CD14-positive monocyte (primary cell): ENCODE data around the gene EMID1. TPM values are rescaled to one million over a fixed set of nuclear protein-coding genes. Genes with fewer than 3 reads are reported as not detected.

Source experiments
- DNase-seq, 3 donors: peaks; one replicate each; pipeline ENCODE4 v3.0.0-alpha.2; 2011 to 2022
- H2AFZ ChIP-seq: 2 replicates; pipeline ENCODE4 v1.6.0; 2012; ENCODE audit warnings: mild to moderate bottlenecking, low read depth, low read length, inconsistent platforms; ENCODE audit not compliant: insufficient read depth, poor library complexity, severe bottlenecking
- H3K27ac ChIP-seq, 2 donors: 1 replicate in 1 of 2; 2 replicates in 1 of 2; pipeline ENCODE4 v1.5.1; 2012 to 2013; ENCODE audit warnings: low read length in 2 of 2, control low read depth in 1 of 2, inconsistent platforms in 1 of 2, low read depth in 1 of 2, mild to moderate bottlenecking in 1 of 2
- H3K27me3 ChIP-seq, 2 donors: one replicate each; pipeline versions ENCODE4 v1.6.0 to v1.6.1; 2011 to 2013; ENCODE audit warnings: low read length in 2 of 2; ENCODE audit not compliant: control insufficient read depth in 2 of 2, insufficient read depth in 2 of 2
- H3K36me3 ChIP-seq, 2 donors: replicated peaks in 1 of 2; 1 replicate in 1 of 2; 2 replicates in 1 of 2; pipeline versions ENCODE4 v1.5.1 to v1.6.1; 2012 to 2013; ENCODE audit warnings: low read length in 2 of 2, control low read depth in 1 of 2, inconsistent platforms in 1 of 2, mild to moderate bottlenecking in 1 of 2; ENCODE audit not compliant: insufficient read depth in 2 of 2, control insufficient read depth in 1 of 2
- H3K4me1 ChIP-seq, 2 donors: 1 replicate in 1 of 2; 2 replicates in 1 of 2; pipeline versions ENCODE4 v1.5.1 to v1.6.1; 2012 to 2013; ENCODE audit warnings: low read length in 2 of 2, control low read depth in 1 of 2, inconsistent platforms in 1 of 2, mild to moderate bottlenecking in 1 of 2, moderate library complexity in 1 of 2; ENCODE audit not compliant: insufficient read depth in 2 of 2, control insufficient read depth in 1 of 2
- H3K4me2 ChIP-seq: replicated peaks from 2 replicates; pipeline ENCODE3; 2012; ENCODE audit warnings: low read length, moderate library complexity, mild to moderate bottlenecking; ENCODE audit not compliant: poor library complexity, severe bottlenecking; ENCODE audit errors: extremely low read depth
- H3K4me3 ChIP-seq, 3 experiments: fragments of 200-600 bp in 1 of 3; sonication (generic) in 1 of 3; replicated peaks in 1 of 3; 1 replicate in 2 of 3; 2 replicates in 1 of 3; pipeline ENCODE4 v1.5.1; 2011 to 2013; ENCODE audit warnings: low read length in 3 of 3, mild to moderate bottlenecking in 3 of 3, control low read depth in 2 of 3, low read depth in 2 of 3, inconsistent platforms in 1 of 3, moderate library complexity in 1 of 3
- H3K79me2 ChIP-seq: 2 replicates; pipeline ENCODE4 v1.6.0; 2012; ENCODE audit warnings: mild to moderate bottlenecking, control low read depth, inconsistent platforms, low read length, moderate library complexity; ENCODE audit not compliant: insufficient read depth
- H3K9ac ChIP-seq: 2 replicates; pipeline ENCODE4 v1.6.0; 2017; ENCODE audit warnings: low read length, mild to moderate bottlenecking; ENCODE audit not compliant: insufficient read depth, poor library complexity, severe bottlenecking
- H3K9me3 ChIP-seq, 2 donors: replicated peaks in 1 of 2; 1 replicate in 1 of 2; 2 replicates in 1 of 2; pipeline versions ENCODE4 v1.5.1 to v1.6.1; 2012 to 2013; ENCODE audit warnings: low read length in 2 of 2, control low read depth in 1 of 2; ENCODE audit not compliant: control insufficient read depth in 1 of 2, insufficient read depth in 1 of 2
- H4K20me1 ChIP-seq: 2 replicates; pipeline ENCODE4 v1.6.0; 2012; ENCODE audit warnings: mild to moderate bottlenecking, low read length, control low read depth, moderate library complexity; ENCODE audit not compliant: insufficient read depth
- H3K27ac Mint-ChIP-seq, 7 donors: one replicate each; pipeline ENCODE4 v1.8.0; 2020; ENCODE audit warnings: mild to moderate bottlenecking in 7 of 7, mixed read lengths in 7 of 7, moderate library complexity in 6 of 7, inconsistent platforms in 2 of 7
- H3K27me3 Mint-ChIP-seq, 3 donors: one replicate each; pipeline ENCODE4 v1.8.0; 2021 to 2022; ENCODE audit warnings: low read depth in 3 of 3, mild to moderate bottlenecking in 3 of 3, mixed read lengths in 3 of 3, moderate library complexity in 3 of 3, inconsistent platforms in 1 of 3
- H3K36me3 Mint-ChIP-seq, 2 donors: one replicate each; pipeline ENCODE4 v1.8.0; 2020; ENCODE audit warnings: mixed read lengths in 2 of 2, inconsistent platforms in 1 of 2, mild to moderate bottlenecking in 1 of 2
- H3K4me1 Mint-ChIP-seq: one replicate; pipeline ENCODE4 v1.8.0; 2020; ENCODE audit warnings: mild to moderate bottlenecking, mixed read lengths
- H3K4me3 Mint-ChIP-seq, 2 donors: one replicate each; pipeline ENCODE4 v1.8.0; 2020; ENCODE audit warnings: mild to moderate bottlenecking in 2 of 2, mixed read lengths in 2 of 2, moderate library complexity in 1 of 2
- H3K9me3 Mint-ChIP-seq, 7 donors: one replicate each; pipeline ENCODE4 v1.8.0; 2020 to 2022; ENCODE audit warnings: mixed read lengths in 7 of 7, mild to moderate bottlenecking in 6 of 7, moderate library complexity in 6 of 7, inconsistent platforms in 2 of 7
- CTCF ChIP-seq: fragments of 200-600 bp; IDR thresholded peaks from one replicate; pipeline ENCODE4 v1.8.0; 2022; ENCODE audit warnings: antibody characterized with exemption, mild to moderate bottlenecking
- WGBS: methylation state at CpG from one replicate; pipeline ENCODE4 v1.1.5; 2013; ENCODE audit warnings: missing lambda C conversion rate; ENCODE audit not compliant: insufficient coverage; 5-methylcytosine and 5-hydroxymethylcytosine counted together
- intact Hi-C, 2 donors: fragments of 100-400 bp; cut with micrococcal nuclease; formaldehyde crosslinking; loops; one replicate each; pipeline versions ENCODE4 v1.15.0 to v1.15.1; 2023
- polyA plus RNA-seq, 3 donors: library from polyadenylated mRNA; depleted of rRNA in 1 of 3; unstranded in 2 of 3; stranded (reverse) in 1 of 3; fragments of 300-500 nt in 2 of 3; fragments of >200 nt in 1 of 3; fragmentation: Illumina TruSeq in 2 of 3; gene quantifications; 1 replicate in 2 of 3; 2 replicates in 1 of 3; pipeline ENCODE4 v1.2.3, GENCODE V29; 2012 to 2021

EMID1 gene
- polyA plus RNA-seq, 3 donors: not detected

- no peak overlapping the region for H3K27ac ChIP-seq
- H2AFZ ChIP-seq: no peak overlapping the region
- peaks cover 2 to 5% of the 10 kb centered on the region in 2 donors for H3K36me3 Mint-ChIP-seq
- no peak for DNase-seq
- H3K4me3 ChIP-seq: no peak overlapping the region
- H3K27me3 Mint-ChIP-seq: peaks cover 0 to 4% (median 4%) of the 10 kb centered on the region in 3 donors
- no peaks in the 10 kb centered on the region for H3K9me3 Mint-ChIP-seq
- H3K36me3 ChIP-seq: peaks cover 0 to 3% of the 10 kb centered on the region in 2 donors
- no peaks in the 10 kb centered on the region for H3K27me3 ChIP-seq
- H3K79me2 ChIP-seq: no peaks in the 10 kb centered on the region
- no peak overlapping the region for H3K4me3 Mint-ChIP-seq
- H3K27ac Mint-ChIP-seq: no peak overlapping the region
- H3K4me1 ChIP-seq: no peaks in the 10 kb centered on the region
- H3K9ac ChIP-seq: no peak overlapping the region
- intact Hi-C loops: no loop called here
- H4K20me1 ChIP-seq: no peaks in the 10 kb centered on the region
- H3K4me2 ChIP-seq: no peak overlapping the region
- no peaks in the 10 kb centered on the region for H3K4me1 Mint-ChIP-seq
- 98% methylated on average over 7 of the region's 11 CpGs for WGBS
- no peaks in the 10 kb centered on the region for H3K9me3 ChIP-seq
- TF ChIP-seq CTCF: no peak
Measured at GRCh38 chr22:29255064-29255621, 49.4 kb downstream of the EMID1 start.

DNA sequence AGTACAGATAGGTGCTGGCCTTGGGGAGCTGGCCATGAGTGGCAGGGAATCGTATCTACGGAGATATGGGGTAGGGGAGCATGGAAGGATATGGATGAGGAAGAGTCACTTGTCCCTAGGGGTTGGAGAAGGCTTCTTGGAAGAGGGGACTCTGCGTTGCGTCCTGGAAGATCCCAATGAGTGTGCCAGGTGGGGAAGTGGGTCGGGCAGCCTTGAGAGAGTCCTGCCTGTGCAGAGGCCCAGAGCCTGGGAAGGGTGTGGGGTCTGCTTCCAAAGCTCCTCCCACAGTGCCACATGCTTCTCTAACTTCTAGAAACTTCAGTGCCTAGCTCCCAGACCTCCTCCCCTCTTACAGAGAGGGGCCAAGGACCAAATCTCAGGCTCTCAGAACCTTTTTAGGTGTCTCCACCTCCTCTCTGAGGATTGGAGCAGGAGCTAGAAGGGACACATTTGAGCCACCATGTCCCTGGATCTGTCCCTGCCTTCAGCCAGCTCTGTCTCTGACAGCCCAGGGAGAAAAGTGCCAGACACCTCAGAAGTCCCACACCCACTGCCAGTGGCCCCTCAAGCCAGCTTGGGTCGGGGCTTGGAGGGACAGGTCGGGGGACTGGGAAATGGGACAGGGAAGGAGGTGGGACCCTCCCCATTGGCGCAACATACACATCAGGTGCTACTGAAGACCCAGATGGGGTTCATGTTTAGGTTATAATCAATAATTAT lies 51.1 kb downstream of the EMID1 start:
- H3K27me3 Mint-ChIP-seq: peaks cover 0 to 2% (median 1%) of the 10 kb centered on the region in 3 donors
- DNase-seq: no peak
- no peaks in the 10 kb centered on the region for H3K27me3 ChIP-seq
- H3K4me1 Mint-ChIP-seq: no peaks in the 10 kb centered on the region
- H4K20me1 ChIP-seq: no peaks in the 10 kb centered on the region
- 100% methylated on average over 2 of the region's 8 CpGs for WGBS
- peaks cover 2 to 13% of the 10 kb centered on the region in 2 donors for H3K36me3 Mint-ChIP-seq
- H3K4me3 Mint-ChIP-seq: no peak overlapping the region
- H3K36me3 ChIP-seq: peaks cover 0 to 3% of the 10 kb centered on the region in 2 donors
- no peak overlapping the region for H2AFZ ChIP-seq
- no peak overlapping the region for H3K27ac Mint-ChIP-seq
- no peaks in the 10 kb centered on the region for H3K9me3 ChIP-seq
- no peak overlapping the region for H3K4me2 ChIP-seq
- no peak for TF ChIP-seq CTCF
- no peaks in the 10 kb centered on the region for H3K79me2 ChIP-seq
- H3K9ac ChIP-seq: no peak overlapping the region
- no peak overlapping the region for H3K4me3 ChIP-seq
- intact Hi-C loops: no loop called here
- H3K27ac ChIP-seq: no peak overlapping the region
- no peaks in the 10 kb centered on the region for H3K4me1 ChIP-seq
- no peaks in the 10 kb centered on the region for H3K9me3 Mint-ChIP-seq
